ENCODE results near the gene ALDH9A1. TPM values are rescaled to one million over a fixed set of nuclear protein-coding genes. Genes with fewer than 3 reads are reported as not detected.
A peak's percentile ranks its signal among the peaks of the same experiment; 100 is the strongest.
"Not testable (repeated sequence)": the region's sequence is repeated elsewhere in the genome, so short reads cannot be mapped to it uniquely, and the experiment has no call there.

ALDH9A1 gene
- polyA plus RNA-seq, 2 of the 4 experiments (the other 2 are of a cell fraction): 40.5 to 77.1 TPM

GRCh38 chr1:165683848-165684485, 14.4 kb downstream of the ALDH9A1 start:
- POLR2A ChIA-PET: no interaction called here
- Histone ChIP-seq H3K4me2 (no peak overlapping the region), H3K4me1 (no peaks in the 10 kb centered on the region), H3K4me3 (no peak overlapping the region), H3K9me3 (0 out of 3 replicates have a peak, but pooled peaks cover 9% of the 10 kb centered on the region), H3K27ac (no peak overlapping the region)
- ATAC-seq: no peak
- CTCF ChIA-PET: interaction anchor here (1.0 to 1.4 kb wide), 3 partner anchors 14 to 231 kb away, joined by 3 to 4 read pairs (median 3); partner anchors contain the start of gene ALDH9A1
- no peak for DNase-seq (ENCODE audit: low read depth in 1 of 2, low spot score in 1 of 2)
- peak; percentile 89 for TF ChIP-seq MAFK (IDR thresholded peaks at IDR 0.05; ENCODE audit: partially characterized antibody)
- TF ChIP-seq ESRRA (IDR thresholded peaks at IDR 0.05; ENCODE audit: borderline replicate concordance, low read length): no peak
- TF ChIP-seq REST (IDR thresholded peaks at IDR 0.05): no peak
- no peak for TF ChIP-seq POLR2AphosphoS2 (conservative IDR thresholded peaks at IDR 0.05; ENCODE audit: low read length)
- no peak for TF ChIP-seq BHLHE40 (IDR thresholded peaks at IDR 0.05; ENCODE audit: low read depth, low read length)
- TF ChIP-seq EHF (CRISPR knock-in tag; IDR thresholded peaks at IDR 0.05): no peak
- FAIRE-seq: no peak
- WGBS (ENCODE audit: missing lambda C conversion rate): 0% methylated on average over 1 of the region's 1 CpG

DNA sequence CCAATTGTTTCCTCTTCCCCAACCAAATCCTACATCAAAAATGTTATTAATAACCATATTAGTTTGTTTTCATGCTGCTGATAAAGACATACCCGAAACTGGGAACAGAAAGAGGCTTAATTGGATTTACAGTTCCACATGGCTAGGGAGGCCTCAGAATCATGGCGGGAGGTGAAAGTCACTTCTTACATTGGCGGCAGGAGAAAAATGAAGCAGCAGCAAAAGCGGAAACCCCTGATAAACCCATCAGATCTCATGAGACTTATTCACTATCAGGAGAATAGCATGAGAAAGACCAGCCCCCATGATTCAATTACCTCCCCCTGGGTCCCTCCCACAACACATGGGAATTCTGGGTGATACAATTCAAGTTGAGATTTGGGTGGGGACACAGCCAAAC, 17.6 kb downstream of the ALDH9A1 start:
- DNase-seq (ENCODE audit: low read depth in 1 of 2, low spot score in 1 of 2); FAIRE-seq; POLR2A ChIA-PET: not testable (repeated sequence)

GRCh38 chr1:165680303-165680702, 18.1 kb downstream of the ALDH9A1 start:
- Histone ChIP-seq H3K9me3 (peaks cover 3% of the 10 kb centered on the region; the same call in 1 of the 3 replicates), H3K4me1 (no peaks in the 10 kb centered on the region), H3K27ac (no peak overlapping the region), H3K4me3 (no peak overlapping the region), H3K4me2 (no peak overlapping the region)
- POLR2A ChIA-PET: no interaction called here
- TF ChIP-seq ZSCAN20 (CRISPR knock-in tag; IDR thresholded peaks at IDR 0.05) (no peak), RARB (CRISPR knock-in tag; IDR thresholded peaks at IDR 0.05) (no peak), POLR2A (IDR thresholded peaks at IDR 0.05; ENCODE audit: low read length) (no peak)
- DNase-seq (ENCODE audit: low read depth in 1 of 2, low spot score in 1 of 2) (no peak), ATAC-seq (no peak), FAIRE-seq (no peak)
- 82% methylated on average over 2 of the region's 2 CpGs for WGBS (ENCODE audit: missing lambda C conversion rate)
- CTCF ChIA-PET: no interaction called here

More for the DNA sequence above, 17.6 kb downstream of the ALDH9A1 start:
- H3K4me2 ChIP-seq, H3K4me1 ChIP-seq, H3K4me3 ChIP-seq, ATAC-seq, H3K9me3 ChIP-seq, CTCF ChIA-PET, H3K27ac ChIP-seq: not testable (repeated sequence)
- WGBS (ENCODE audit: missing lambda C conversion rate): 96% methylated on average over 4 of the region's 4 CpGs

DNA sequence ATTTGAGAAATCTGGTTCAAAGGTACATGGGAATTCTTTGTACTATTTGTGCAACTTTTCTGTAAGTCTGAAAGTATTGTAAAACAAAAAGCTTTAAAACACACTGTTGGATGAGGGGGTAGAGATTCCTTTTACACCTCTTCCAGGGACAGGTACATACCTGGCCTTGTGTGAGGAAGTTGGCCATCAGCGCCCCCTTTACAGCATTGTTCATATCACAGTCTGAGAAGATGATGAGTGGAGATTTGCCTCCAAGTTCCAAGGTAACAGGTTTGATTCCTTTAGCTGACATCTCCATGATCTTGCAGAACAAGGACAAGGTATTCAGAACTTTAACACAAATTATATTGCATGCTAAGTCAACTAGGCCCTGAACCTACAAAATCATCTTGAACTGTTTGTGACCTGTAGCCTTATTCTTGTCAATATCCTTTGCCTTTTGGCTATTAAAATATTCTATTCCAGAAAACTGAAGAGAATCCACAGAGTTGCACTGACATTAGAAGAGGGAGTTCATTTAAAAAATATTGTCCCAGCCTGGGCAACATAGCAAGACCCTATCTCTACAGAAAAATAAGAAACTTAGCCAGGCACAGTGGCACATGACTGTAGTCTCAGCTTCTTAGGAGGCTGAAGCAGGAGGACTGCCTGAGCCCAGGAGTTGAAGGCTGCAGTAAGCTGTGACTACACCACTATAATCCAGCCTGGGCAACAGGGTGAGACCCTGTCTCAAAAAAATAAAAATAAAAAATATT, 18.9 kb downstream of the ALDH9A1 start:
- ATAC-seq (no peak; a peak in 1 of 6 replicates), DNase-seq (ENCODE audit: low read depth in 1 of 2, low spot score in 1 of 2) (no peak), FAIRE-seq (peak; percentile 7)
- Histone ChIP-seq H3K4me2 (no peak overlapping the region), H3K4me1 (no peaks in the 10 kb centered on the region), H3K9me3 (peaks cover 3% of the 10 kb centered on the region; the same call in 1 of the 3 replicates), H3K27ac (no peak overlapping the region), H3K4me3 (no peak overlapping the region)
- ChIA-PET POLR2A (no interaction called here), CTCF (interaction anchor here (1.2 kb wide), 1 partner anchor 18 kb away, joined by 5 read pairs; the partner anchor contains the start of gene ALDH9A1)
- WGBS (ENCODE audit: missing lambda C conversion rate): 71% methylated on average over 1 of the region's 1 CpG
- TF ChIP-seq HOXB5 (CRISPR knock-in tag; IDR thresholded peaks at IDR 0.05) (no peak), POLR2A (IDR thresholded peaks at IDR 0.05; ENCODE audit: low read length) (no peak), ATOH8 (CRISPR knock-in tag; IDR thresholded peaks at IDR 0.05; ENCODE audit: low read depth) (no peak), JUN (IDR thresholded peaks at IDR 0.05) (no peak), ELK1 (IDR thresholded peaks at IDR 0.05; ENCODE audit: low read depth, low read length) (no peak), REST (IDR thresholded peaks at IDR 0.05) (no peak), HOXB13 (CRISPR knock-in tag; IDR thresholded peaks at IDR 0.05; ENCODE audit: low read depth) (no peak), HMGXB4 (CRISPR knock-in tag; IDR thresholded peaks at IDR 0.05; ENCODE audit: borderline replicate concordance) (no peak), RFX5 (IDR thresholded peaks at IDR 0.05) (no peak)
